ENCODE data around the gene SNUPN.

DNA sequence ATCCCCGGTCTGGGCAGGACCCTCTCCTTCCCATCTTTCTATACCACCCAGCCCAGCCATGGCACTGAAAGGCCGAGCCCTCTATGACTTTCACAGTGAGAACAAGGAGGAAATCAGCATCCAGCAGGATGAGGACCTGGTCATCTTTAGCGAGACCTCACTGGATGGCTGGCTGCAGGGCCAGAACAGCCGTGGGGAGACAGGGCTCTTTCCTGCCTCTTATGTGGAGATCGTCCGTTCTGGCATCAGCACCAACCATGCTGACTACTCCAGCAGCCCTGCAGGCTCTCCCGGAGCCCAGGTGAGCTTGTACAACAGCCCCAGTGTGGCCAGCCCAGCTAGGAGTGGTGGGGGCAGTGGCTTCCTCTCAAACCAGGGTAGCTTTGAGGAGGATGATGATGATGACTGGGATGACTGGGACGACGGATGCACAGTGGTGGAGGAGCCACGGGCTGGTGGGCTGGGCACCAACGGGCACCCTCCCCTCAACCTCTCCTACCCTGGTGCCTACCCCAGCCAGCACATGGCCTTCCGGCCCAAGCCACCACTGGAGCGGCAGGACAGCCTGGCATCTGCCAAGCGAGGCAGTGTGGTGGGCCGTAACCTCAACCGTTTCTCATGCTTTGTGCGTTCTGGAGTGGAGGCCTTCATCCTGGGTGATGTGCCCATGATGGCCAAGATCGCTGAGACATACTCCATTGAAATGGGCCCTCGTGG lies 23.7 kb upstream of the SNUPN start:
- TF ChIP-seq, protein P1, sequence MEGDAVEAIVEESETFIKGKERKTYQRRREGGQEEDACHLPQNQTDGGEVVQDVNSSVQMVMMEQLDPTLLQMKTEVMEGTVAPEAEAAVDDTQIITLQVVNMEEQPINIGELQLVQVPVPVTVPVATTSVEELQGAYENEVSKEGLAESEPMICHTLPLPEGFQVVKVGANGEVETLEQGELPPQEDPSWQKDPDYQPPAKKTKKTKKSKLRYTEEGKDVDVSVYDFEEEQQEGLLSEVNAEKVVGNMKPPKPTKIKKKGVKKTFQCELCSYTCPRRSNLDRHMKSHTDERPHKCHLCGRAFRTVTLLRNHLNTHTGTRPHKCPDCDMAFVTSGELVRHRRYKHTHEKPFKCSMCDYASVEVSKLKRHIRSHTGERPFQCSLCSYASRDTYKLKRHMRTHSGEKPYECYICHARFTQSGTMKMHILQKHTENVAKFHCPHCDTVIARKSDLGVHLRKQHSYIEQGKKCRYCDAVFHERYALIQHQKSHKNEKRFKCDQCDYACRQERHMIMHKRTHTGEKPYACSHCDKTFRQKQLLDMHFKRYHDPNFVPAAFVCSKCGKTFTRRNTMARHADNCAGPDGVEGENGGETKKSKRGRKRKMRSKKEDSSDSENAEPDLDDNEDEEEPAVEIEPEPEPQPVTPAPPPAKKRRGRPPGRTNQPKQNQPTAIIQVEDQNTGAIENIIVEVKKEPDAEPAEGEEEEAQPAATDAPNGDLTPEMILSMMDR (conservative IDR thresholded peaks at IDR 0.05 in 1 of 2, IDR thresholded peaks at IDR 0.05 in 1 of 2; ENCODE audit: extremely low read depth in 1 of 2, insufficient read depth in 1 of 2, low read depth in 1 of 2, low read length in 2 of 2), result no peak
- TF ChIP-seq EZH2 (IDR thresholded peaks at IDR 0.05; ENCODE audit: borderline replicate concordance, low read length), result no peak
